HCT116 (cell line): ENCODE measurements around the gene MYH13. TPM values are rescaled to one million over a fixed set of nuclear protein-coding genes. Genes with fewer than 3 reads are reported as not detected.

Experiments
- ATAC-seq: fragments of 200-7000 bp; cut with Tn5 transposase; 2 replicates; pipeline ENCODE4 v1.9.1; 2020; ENCODE audit warnings: mild to moderate bottlenecking, moderate library complexity
- BruUV-seq: library from RNA; stranded (reverse); fragments of 400-500 nt; replicated peaks from 2 replicates; lab custom pipeline; 2021; lab: Mats Ljungman, UMichigan
- CTCF ChIA-PET: fragments of 300-600 bp; sonication (Branson Sonifier 250); formaldehyde crosslinking; loops from one replicate; lab custom pipeline; 2021; ENCODE audit warnings: antibody characterized with exemption; lab: Charles Lee
- POLR2A ChIA-PET: fragments of 300-600, 350-600 bp; sonication (Branson Sonifier 250); formaldehyde crosslinking; loops from one replicate; lab custom pipeline; 2021; ENCODE audit warnings: antibody characterized with exemption; lab: Charles Lee
- RAD21 ChIA-PET, 2 experiments: fragments of 300-600 bp; sonication (Branson Sonifier 250); formaldehyde crosslinking; loops; one replicate each; lab custom pipeline; 2023; ENCODE audit warnings: low total read pairs in 2 of 2; ENCODE audit not compliant: uncharacterized antibody in 2 of 2, unreplicated experiment in 2 of 2, low non-redundant PET in 1 of 2; lab: Charles Lee
- DNase-seq: peaks from one replicate; pipeline ENCODE4 v3.0.0-alpha.2; 2010; ENCODE audit warnings: low read depth, low spot score
- H2AFZ ChIP-seq: fragments of 200-600 bp; shearing (Covaris generic), sonication (generic); 2 replicates; pipeline ENCODE4 v1.6.1; 2017; ENCODE audit warnings: low read depth, mixed run types, mixed read lengths, antibody characterized with exemption, low read length; ENCODE audit not compliant: poor library complexity, severe bottlenecking
- H3K27ac ChIP-seq: 2 replicates; pipeline ENCODE4 v1.5.1; 2012; ENCODE audit warnings: low read depth, low read length
- H3K27me3 ChIP-seq: fragments of 200-600 bp; sonication (generic); 2 replicates; pipeline ENCODE4 v1.6.1; 2016; ENCODE audit warnings: mixed run types, low read length, mixed read lengths; ENCODE audit not compliant: insufficient read depth
- H3K36me3 ChIP-seq, 2 experiments: fragments of 200-500 bp in 1 of 2; fragments of 200-600 bp in 1 of 2; sonication (Bioruptor generic) in 1 of 2; sonication (generic) in 1 of 2; 2 replicates each; pipeline versions ENCODE4 v1.5.1 to v1.6.1; 2014 to 2016; ENCODE audit warnings: low read length in 2 of 2, inconsistent platforms in 1 of 2, mixed read lengths in 1 of 2, mixed run types in 1 of 2; ENCODE audit not compliant: insufficient read depth in 2 of 2, control insufficient read depth in 1 of 2
- H3K4me1 ChIP-seq, 2 experiments: fragments of 200-600 bp in 1 of 2; sonication (generic) in 1 of 2; 2 replicates each; pipeline versions ENCODE4 v1.5.1 to v1.6.1; 2012 to 2017; ENCODE audit warnings: low read length in 2 of 2, inconsistent platforms in 1 of 2, mild to moderate bottlenecking in 1 of 2, mixed read lengths in 1 of 2, mixed run types in 1 of 2, moderate library complexity in 1 of 2; ENCODE audit not compliant: insufficient read depth in 2 of 2, control insufficient read depth in 1 of 2
- H3K4me2 ChIP-seq: fragments of 200-600 bp; sonication (generic); 2 replicates; pipeline ENCODE4 v1.6.1; 2017; ENCODE audit warnings: mixed run types, low read length, mixed read lengths
- H3K4me3 ChIP-seq, 2 experiments: fragments of 200-600 bp in 1 of 2; sonication (generic) in 1 of 2; replicated peaks in 1 of 2; 2 replicates each; pipeline ENCODE4 v1.5.1; 2011 to 2016; ENCODE audit warnings: low read length in 2 of 2, control low read depth in 1 of 2, low read depth in 1 of 2, mild to moderate bottlenecking in 1 of 2, mixed read lengths in 1 of 2, mixed run types in 1 of 2
- H3K79me2 ChIP-seq: fragments of 200-600 bp; sonication (generic); 2 replicates; pipeline ENCODE4 v1.6.1; 2017; ENCODE audit warnings: mild to moderate bottlenecking, mixed run types, low read length, moderate library complexity, mixed read lengths; ENCODE audit not compliant: insufficient read depth
- H3K9ac ChIP-seq: fragments of 200-600 bp; sonication (generic); 2 replicates; pipeline ENCODE4 v1.6.1; 2016; ENCODE audit warnings: low read length, mixed read lengths
- H3K9me2 ChIP-seq: fragments of 200-600 bp; sonication (generic), shearing (Covaris generic); 2 replicates; pipeline ENCODE4 v1.6.1; 2017; ENCODE audit warnings: mixed run types, mild to moderate bottlenecking, moderate library complexity; ENCODE audit not compliant: insufficient read depth
- H3K9me3 ChIP-seq, 2 experiments: fragments of 200-500 bp in 1 of 2; fragments of 200-600 bp in 1 of 2; sonication (Bioruptor generic) in 1 of 2; sonication (generic) in 1 of 2; 2 replicates each; pipeline ENCODE4 v1.6.1; 2014 to 2017; ENCODE audit warnings: low read length in 2 of 2, mixed read lengths in 2 of 2, inconsistent platforms in 1 of 2, low read depth in 1 of 2, mild to moderate bottlenecking in 1 of 2, mixed run types in 1 of 2, moderate library complexity in 1 of 2; ENCODE audit not compliant: control insufficient read depth in 1 of 2, insufficient read depth in 1 of 2
- H4K20me1 ChIP-seq: fragments of 200-600 bp; sonication (generic), shearing (Covaris generic); 2 replicates; pipeline ENCODE4 v1.6.1; 2017; ENCODE audit warnings: mixed run types, mild to moderate bottlenecking, moderate library complexity; ENCODE audit not compliant: insufficient read depth
- ATF3 ChIP-seq: IDR thresholded peaks from 2 replicates; pipeline ENCODE4 v1.6.1; 2012
- CBX3 ChIP-seq: IDR thresholded peaks from 2 replicates; pipeline ENCODE4 v1.6.1; 2012; ENCODE audit warnings: low read depth
- CEBPB ChIP-seq: IDR thresholded peaks from 2 replicates; pipeline ENCODE4 v1.6.1; 2012; ENCODE audit warnings: low read depth
- EGR1 ChIP-seq: IDR thresholded peaks from 2 replicates; pipeline ENCODE4 v1.6.1; 2012; ENCODE audit warnings: low read depth
- ELF1 ChIP-seq: IDR thresholded peaks from 2 replicates; pipeline ENCODE4 v1.6.1; 2012; ENCODE audit warnings: low read depth, borderline replicate concordance
- EZH2 ChIP-seq: fragments of 200-600 bp; sonication (generic); IDR thresholded peaks from 2 replicates; pipeline ENCODE4 v1.6.1; 2017; ENCODE audit warnings: antibody characterized with exemption, mixed run types
- EZH2phosphoT487 ChIP-seq: fragments of 200-600 bp; IDR thresholded peaks from 2 replicates; pipeline ENCODE4 v1.6.1; 2018; ENCODE audit warnings: antibody characterized with exemption, borderline replicate concordance
- FOSL1 ChIP-seq: IDR thresholded peaks from 2 replicates; pipeline ENCODE4 v1.6.1; 2012; ENCODE audit warnings: low read depth
- JUND ChIP-seq: IDR thresholded peaks from 2 replicates; pipeline ENCODE4 v1.6.1; 2012
- POLR2A ChIP-seq: IDR thresholded peaks from 2 replicates; pipeline ENCODE4 v1.7.0; 2011; ENCODE audit warnings: borderline replicate concordance; ENCODE audit not compliant: insufficient read depth, insufficient read length; ENCODE audit errors: extremely low read depth
- POLR2AphosphoS5 ChIP-seq: IDR thresholded peaks from 2 replicates; pipeline ENCODE4 v1.6.1; 2011; ENCODE audit warnings: mild to moderate bottlenecking, low read depth, low read length, moderate library complexity
- RAD21 ChIP-seq: IDR thresholded peaks from 2 replicates; pipeline ENCODE4 v1.6.1; 2012; ENCODE audit warnings: low read depth, mild to moderate bottlenecking
- SIN3A ChIP-seq: IDR thresholded peaks from 2 replicates; pipeline ENCODE4 v1.6.1; 2012; ENCODE audit warnings: low read depth
- SP1 ChIP-seq: IDR thresholded peaks from 2 replicates; pipeline ENCODE4 v1.6.1; 2012; ENCODE audit warnings: low read depth
- YY1 ChIP-seq: IDR thresholded peaks from 2 replicates; pipeline ENCODE4 v1.6.1; 2011; ENCODE audit warnings: low read length, low read depth, moderate library complexity, mild to moderate bottlenecking; ENCODE audit not compliant: insufficient replicate concordance; ENCODE audit errors: extremely low read depth
- ZBTB33 ChIP-seq: IDR thresholded peaks from 2 replicates; pipeline ENCODE4 v1.6.1; 2011; ENCODE audit warnings: mild to moderate bottlenecking, low read length, moderate library complexity; ENCODE audit not compliant: insufficient replicate concordance; ENCODE audit errors: extremely low read depth
- ZFX ChIP-seq: fragments of 450-650 bp; IDR thresholded peaks from 2 replicates; pipeline ENCODE4 v1.6.1; 2017
- ZNF274 ChIP-seq: fragments of 200-500 bp; sonication (Bioruptor generic); IDR thresholded peaks from 2 replicates; pipeline ENCODE4 v1.6.1; 2014; ENCODE audit warnings: mild to moderate bottlenecking, low read depth, low read length, inconsistent platforms
- intact Hi-C: fragments of 100-400 bp; cut with micrococcal nuclease; formaldehyde crosslinking; loops from 2 replicates; pipeline ENCODE4 v1.10.0; 2022
- total RNA-seq: library from RNA; stranded (reverse); gene quantifications from one replicate; pipeline ENCODE4 v1.2.1, GENCODE V29; 2021; ENCODE audit not compliant: unreplicated experiment
- TF ChIP-seq, protein P1 (sequence below): IDR thresholded peaks from 2 replicates; pipeline ENCODE4 v1.6.1; 2012; ENCODE audit warnings: low read depth
- TF ChIP-seq, protein P2 (sequence below): IDR thresholded peaks from 2 replicates; pipeline ENCODE4 v1.6.1; 2012

The MYH13 gene
- total RNA-seq, 1 experiment from 2014 or later, result not detected

DNA sequence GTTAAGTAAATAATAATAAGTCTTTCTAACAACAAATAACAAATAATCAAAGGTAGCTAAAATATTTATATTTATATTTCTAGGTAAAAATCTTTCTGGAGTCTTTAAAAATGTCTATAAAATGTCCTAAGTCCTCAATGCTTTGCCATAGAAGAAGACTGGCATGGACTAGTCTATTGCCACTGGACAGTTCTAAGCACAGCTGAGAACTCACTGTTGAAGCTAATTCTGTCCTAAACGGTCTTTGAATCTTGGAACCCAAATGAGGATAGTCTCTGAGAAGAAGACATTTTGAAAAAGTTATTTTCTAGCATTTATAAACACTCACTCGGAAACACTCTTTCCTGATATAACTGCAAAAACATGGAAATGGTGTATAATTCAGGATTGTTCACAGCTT lies 48.4 kb upstream of the MYH13 start (continued):
- no peak for TF ChIP-seq EZH2
- TF ChIP-seq JUND, result no peak
- no peak for TF ChIP-seq ELF1
- no peak for TF ChIP-seq EGR1
- TF ChIP-seq EZH2phosphoT487, result no peak
- TF ChIP-seq FOSL1, result no peak
- no peak for TF ChIP-seq SP1
- no peak for TF ChIP-seq CBX3
- no peak for TF ChIP-seq ATF3

DNA sequence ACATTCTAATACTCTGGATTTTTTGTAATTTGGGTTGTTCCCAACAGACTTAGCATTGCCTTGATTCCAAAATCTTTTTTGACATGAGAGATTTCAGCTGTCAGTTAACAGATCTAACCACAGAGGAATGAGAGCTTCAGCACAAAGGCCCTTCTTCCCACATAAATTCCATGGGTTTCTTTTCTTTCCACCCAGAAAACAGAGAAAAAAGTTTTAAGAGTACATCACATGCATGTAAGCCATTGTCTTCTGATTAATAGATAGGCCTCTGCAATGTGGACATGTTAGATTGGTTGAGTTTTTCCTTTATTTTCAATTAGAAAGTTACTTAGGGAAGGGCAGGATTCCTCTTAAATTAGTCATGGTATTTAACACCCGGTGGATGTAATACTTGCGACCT lies 48.0 kb upstream of the MYH13 start:
- RAD21 ChIA-PET, result no interaction called here
- no peaks in the 10 kb centered on the region for H4K20me1 ChIP-seq
- TF ChIP-seq, protein P1, sequence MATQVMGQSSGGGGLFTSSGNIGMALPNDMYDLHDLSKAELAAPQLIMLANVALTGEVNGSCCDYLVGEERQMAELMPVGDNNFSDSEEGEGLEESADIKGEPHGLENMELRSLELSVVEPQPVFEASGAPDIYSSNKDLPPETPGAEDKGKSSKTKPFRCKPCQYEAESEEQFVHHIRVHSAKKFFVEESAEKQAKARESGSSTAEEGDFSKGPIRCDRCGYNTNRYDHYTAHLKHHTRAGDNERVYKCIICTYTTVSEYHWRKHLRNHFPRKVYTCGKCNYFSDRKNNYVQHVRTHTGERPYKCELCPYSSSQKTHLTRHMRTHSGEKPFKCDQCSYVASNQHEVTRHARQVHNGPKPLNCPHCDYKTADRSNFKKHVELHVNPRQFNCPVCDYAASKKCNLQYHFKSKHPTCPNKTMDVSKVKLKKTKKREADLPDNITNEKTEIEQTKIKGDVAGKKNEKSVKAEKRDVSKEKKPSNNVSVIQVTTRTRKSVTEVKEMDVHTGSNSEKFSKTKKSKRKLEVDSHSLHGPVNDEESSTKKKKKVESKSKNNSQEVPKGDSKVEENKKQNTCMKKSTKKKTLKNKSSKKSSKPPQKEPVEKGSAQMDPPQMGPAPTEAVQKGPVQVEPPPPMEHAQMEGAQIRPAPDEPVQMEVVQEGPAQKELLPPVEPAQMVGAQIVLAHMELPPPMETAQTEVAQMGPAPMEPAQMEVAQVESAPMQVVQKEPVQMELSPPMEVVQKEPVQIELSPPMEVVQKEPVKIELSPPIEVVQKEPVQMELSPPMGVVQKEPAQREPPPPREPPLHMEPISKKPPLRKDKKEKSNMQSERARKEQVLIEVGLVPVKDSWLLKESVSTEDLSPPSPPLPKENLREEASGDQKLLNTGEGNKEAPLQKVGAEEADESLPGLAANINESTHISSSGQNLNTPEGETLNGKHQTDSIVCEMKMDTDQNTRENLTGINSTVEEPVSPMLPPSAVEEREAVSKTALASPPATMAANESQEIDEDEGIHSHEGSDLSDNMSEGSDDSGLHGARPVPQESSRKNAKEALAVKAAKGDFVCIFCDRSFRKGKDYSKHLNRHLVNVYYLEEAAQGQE, result no peak
- TF ChIP-seq ZFX (no peak), FOSL1 (no peak), CBX3 (no peak), SP1 (no peak), EGR1 (no peak), CEBPB (no peak), POLR2AphosphoS5 (no peak), EZH2phosphoT487 (no peak), ZBTB33 (no peak), ELF1 (no peak), EZH2 (no peak), SIN3A (no peak), RAD21 (no peak), ZNF274 (no peak), YY1 (no peak), JUND (no peak), POLR2A (no peak)
- TF ChIP-seq, protein P2, sequence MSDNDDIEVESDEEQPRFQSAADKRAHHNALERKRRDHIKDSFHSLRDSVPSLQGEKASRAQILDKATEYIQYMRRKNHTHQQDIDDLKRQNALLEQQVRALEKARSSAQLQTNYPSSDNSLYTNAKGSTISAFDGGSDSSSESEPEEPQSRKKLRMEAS, result no peak
- no peaks in the 10 kb centered on the region for H3K9me2 ChIP-seq
- H3K79me2 ChIP-seq, result no peaks in the 10 kb centered on the region
- no peaks in the 10 kb centered on the region for H3K9me3 ChIP-seq
- BruUV-seq, result no TSS peak
- H3K4me3 ChIP-seq, result no peak overlapping the region
- no peak overlapping the region for H2AFZ ChIP-seq
- CTCF ChIA-PET, result no interaction called here
- ATAC-seq (no peak), DNase-seq (no peak)
- H3K36me3 ChIP-seq, result no peaks in the 10 kb centered on the region
- H3K4me1 ChIP-seq, result no peaks in the 10 kb centered on the region
- no peak overlapping the region for H3K9ac ChIP-seq
- intact Hi-C loops, result no loop called here
- H3K4me2 ChIP-seq, result no peak overlapping the region
- POLR2A ChIA-PET, result no interaction called here
- H3K27ac ChIP-seq, result no peak overlapping the region
- H3K27me3 ChIP-seq, result no peaks in the 10 kb centered on the region; the same call in 1 of the 2 replicates
